GM12873 (cell line): ENCODE measurements around the gene SLN.
A peak's percentile ranks its signal among the peaks of the same experiment; 100 is the strongest.

ENCODE experiments used
- CTCF ChIP-seq: IDR thresholded peaks from 2 replicates; pipeline ENCODE4 v1.5.1; 2012; ENCODE audit warnings: low read depth, mild to moderate bottlenecking, moderate library complexity, low read length, control low read depth; ENCODE audit not compliant: insufficient read depth; ENCODE audit errors: missing control alignments

Gene SLN

GRCh38 chr11:107747622-107748021 lies 35.8 kb upstream of the SLN start:
- TF ChIP-seq CTCF = no peak

GRCh38 chr11:107744736-107745135 lies 32.9 kb upstream of the SLN start:
- no peak for TF ChIP-seq CTCF

GRCh38 chr11:107743191-107743590 lies 31.3 kb upstream of the SLN start:
- no peak for TF ChIP-seq CTCF

GRCh38 chr11:107741044-107741823 lies 29.4 kb upstream of the SLN start:
- TF ChIP-seq CTCF = peak; percentile 96

- no peak for TF ChIP-seq CTCF
Measured at GRCh38 chr11:107740271-107740670, 28.4 kb upstream of the SLN start.

GRCh38 chr11:107736546-107736945 lies 24.7 kb upstream of the SLN start:
- no peak for TF ChIP-seq CTCF

GRCh38 chr11:107733518-107733917 lies 21.7 kb upstream of the SLN start:
- no peak for TF ChIP-seq CTCF
